ENCODE data around the gene THPO.
"Not testable (repeated sequence)": the region's sequence is repeated elsewhere in the genome, so short reads cannot be mapped to it uniquely, and the experiment has no call there.

THPO gene

DNA sequence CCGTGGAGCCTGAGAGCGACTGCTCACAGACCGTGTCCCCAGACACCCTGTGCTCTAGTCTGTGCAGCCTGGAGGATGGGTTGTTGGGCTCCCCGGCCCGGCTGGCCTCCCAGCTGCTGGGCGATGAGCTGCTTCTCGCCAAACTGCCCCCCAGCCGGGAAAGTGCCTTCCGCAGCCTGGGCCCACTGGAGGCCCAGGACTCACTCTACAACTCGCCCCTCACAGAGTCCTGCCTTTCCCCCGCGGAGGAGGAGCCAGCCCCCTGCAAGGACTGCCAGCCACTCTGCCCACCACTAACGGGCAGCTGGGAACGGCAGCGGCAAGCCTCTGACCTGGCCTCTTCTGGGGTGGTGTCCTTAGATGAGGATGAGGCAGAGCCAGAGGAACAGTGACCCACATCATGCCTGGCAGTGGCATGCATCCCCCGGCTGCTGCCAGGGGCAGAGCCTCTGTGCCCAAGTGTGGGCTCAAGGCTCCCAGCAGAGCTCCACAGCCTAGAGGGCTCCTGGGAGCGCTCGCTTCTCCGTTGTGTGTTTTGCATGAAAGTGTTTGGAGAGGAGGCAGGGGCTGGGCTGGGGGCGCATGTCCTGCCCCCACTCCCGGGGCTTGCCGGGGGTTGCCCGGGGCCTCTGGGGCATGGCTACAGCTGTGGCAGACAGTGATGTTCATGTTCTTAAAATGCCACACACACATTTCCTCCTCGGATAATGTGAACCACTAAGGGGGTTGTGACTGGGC, 33.3 kb downstream of the THPO start:
- TF ChIP-seq, protein P1, sequence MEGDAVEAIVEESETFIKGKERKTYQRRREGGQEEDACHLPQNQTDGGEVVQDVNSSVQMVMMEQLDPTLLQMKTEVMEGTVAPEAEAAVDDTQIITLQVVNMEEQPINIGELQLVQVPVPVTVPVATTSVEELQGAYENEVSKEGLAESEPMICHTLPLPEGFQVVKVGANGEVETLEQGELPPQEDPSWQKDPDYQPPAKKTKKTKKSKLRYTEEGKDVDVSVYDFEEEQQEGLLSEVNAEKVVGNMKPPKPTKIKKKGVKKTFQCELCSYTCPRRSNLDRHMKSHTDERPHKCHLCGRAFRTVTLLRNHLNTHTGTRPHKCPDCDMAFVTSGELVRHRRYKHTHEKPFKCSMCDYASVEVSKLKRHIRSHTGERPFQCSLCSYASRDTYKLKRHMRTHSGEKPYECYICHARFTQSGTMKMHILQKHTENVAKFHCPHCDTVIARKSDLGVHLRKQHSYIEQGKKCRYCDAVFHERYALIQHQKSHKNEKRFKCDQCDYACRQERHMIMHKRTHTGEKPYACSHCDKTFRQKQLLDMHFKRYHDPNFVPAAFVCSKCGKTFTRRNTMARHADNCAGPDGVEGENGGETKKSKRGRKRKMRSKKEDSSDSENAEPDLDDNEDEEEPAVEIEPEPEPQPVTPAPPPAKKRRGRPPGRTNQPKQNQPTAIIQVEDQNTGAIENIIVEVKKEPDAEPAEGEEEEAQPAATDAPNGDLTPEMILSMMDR (IDR thresholded peaks at IDR 0.05; ENCODE audit: insufficient read depth, low read depth, low read length, missing control alignments) = no peak

GRCh38 chr3:184343200-184343876, 34.7 kb downstream of the THPO start:
- no peak for DNase-seq (ENCODE audit: low read depth)
- TF ChIP-seq, protein P1 (IDR thresholded peaks at IDR 0.05; ENCODE audit: insufficient read depth, low read depth, low read length, missing control alignments) = no peak
- no peak overlapping the region for H3K4me3 ChIP-seq (ENCODE audit: low read depth, low read length)

More for the DNA sequence above, 33.3 kb downstream of the THPO start:
- no peak for DNase-seq (ENCODE audit: low read depth)
- no peak overlapping the region for H3K4me3 ChIP-seq (ENCODE audit: low read depth, low read length)

- TF ChIP-seq, protein P1 (IDR thresholded peaks at IDR 0.05; ENCODE audit: insufficient read depth, low read depth, low read length, missing control alignments) = no peak
- no peak overlapping the region for H3K4me3 ChIP-seq (ENCODE audit: low read depth, low read length)
- DNase-seq (ENCODE audit: low read depth) = no peak
Observed at GRCh38 chr3:184341925-184342324, 36.1 kb downstream of the THPO start.

DNA sequence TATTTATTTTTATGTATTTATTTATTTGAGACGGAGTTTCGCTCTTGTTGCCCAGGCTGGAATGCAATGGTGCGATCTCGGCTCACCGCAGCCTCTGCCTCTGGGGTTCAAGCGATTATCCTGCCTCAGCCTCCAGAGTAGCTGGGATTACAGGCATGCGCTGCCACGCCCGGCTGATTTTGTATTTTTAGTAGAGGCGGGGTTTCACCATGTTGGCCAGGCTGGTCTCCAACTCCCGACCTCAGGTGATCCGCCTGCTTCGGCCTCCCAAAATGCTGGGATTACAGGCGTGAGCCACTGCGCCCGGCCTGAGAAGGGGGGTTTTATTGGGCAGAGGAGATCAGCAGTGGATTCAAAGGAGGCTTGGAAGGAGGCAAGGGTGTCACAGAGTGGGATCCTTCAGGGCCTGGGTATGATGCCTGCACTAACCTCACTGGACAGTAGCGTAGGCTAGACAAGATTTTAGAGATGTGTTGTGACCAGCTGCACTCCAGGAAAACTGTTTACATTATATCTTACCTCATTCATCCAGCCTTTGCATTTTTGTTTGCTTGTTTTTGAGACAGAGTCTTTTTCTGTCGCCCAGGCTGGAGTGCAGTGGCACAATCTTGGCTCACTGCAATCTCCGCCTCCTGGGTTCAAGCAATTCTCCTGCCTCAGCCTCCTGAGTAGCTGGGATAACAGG, 38.4 kb downstream of the THPO start:
- DNase-seq (ENCODE audit: low read depth); H3K4me3 ChIP-seq (ENCODE audit: low read depth, low read length): not testable (repeated sequence)

GRCh38 chr3:184339001-184339400, 39.0 kb downstream of the THPO start:
- DNase-seq (ENCODE audit: low read depth) = no peak
- H3K4me3 ChIP-seq (ENCODE audit: low read depth, low read length) = no peak overlapping the region
- TF ChIP-seq, protein P1 (IDR thresholded peaks at IDR 0.05; ENCODE audit: insufficient read depth, low read depth, low read length, missing control alignments) = no peak

- no peak overlapping the region for H3K4me3 ChIP-seq (ENCODE audit: low read depth, low read length)
- DNase-seq (ENCODE audit: low read depth) = no peak
- TF ChIP-seq, protein P1 (IDR thresholded peaks at IDR 0.05; ENCODE audit: insufficient read depth, low read depth, low read length, missing control alignments) = no peak
Observed at GRCh38 chr3:184338511-184338945, 39.5 kb downstream of the THPO start.

DNA sequence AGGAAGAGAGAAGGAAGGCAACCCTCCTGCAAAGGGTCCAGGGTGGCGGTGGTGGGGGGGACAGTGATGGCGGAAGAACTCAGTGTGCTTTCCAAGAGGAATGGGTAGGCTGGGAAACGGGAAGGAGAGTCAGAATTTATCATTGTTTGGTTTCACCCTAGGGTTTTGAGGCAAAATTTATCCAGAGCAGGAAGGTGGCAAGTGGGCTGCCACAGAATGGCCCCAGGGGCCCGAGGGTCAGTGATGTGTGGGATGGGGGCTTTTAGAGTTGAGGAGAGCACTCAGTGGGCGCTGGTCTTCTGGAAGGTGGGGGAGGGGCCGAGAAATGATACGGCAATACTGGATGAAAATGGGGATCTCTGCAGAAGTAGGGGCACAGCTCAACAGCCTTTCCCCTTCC, 40.0 kb downstream of the THPO start:
- DNase-seq (ENCODE audit: low read depth) = no peak
- TF ChIP-seq, protein P1 (IDR thresholded peaks at IDR 0.05; ENCODE audit: insufficient read depth, low read depth, low read length, missing control alignments) = no peak
- no peak overlapping the region for H3K4me3 ChIP-seq (ENCODE audit: low read depth, low read length)
